ENCODE data around the gene DENND5B. TPM values are rescaled to one million over a fixed set of nuclear protein-coding genes. Genes with fewer than 3 reads are reported as not detected.

DENND5B gene
- total and polyA plus RNA-seq, 12 donors: 5.2 to 60.8 (median 45.3) TPM

- ATAC-seq (no peak), DNase-seq (no peak)
- peaks cover 0 to 3% (median 0%) of the 10 kb centered on the region in 7 donors for H3K27me3 ChIP-seq
- TF ChIP-seq, protein P1, sequence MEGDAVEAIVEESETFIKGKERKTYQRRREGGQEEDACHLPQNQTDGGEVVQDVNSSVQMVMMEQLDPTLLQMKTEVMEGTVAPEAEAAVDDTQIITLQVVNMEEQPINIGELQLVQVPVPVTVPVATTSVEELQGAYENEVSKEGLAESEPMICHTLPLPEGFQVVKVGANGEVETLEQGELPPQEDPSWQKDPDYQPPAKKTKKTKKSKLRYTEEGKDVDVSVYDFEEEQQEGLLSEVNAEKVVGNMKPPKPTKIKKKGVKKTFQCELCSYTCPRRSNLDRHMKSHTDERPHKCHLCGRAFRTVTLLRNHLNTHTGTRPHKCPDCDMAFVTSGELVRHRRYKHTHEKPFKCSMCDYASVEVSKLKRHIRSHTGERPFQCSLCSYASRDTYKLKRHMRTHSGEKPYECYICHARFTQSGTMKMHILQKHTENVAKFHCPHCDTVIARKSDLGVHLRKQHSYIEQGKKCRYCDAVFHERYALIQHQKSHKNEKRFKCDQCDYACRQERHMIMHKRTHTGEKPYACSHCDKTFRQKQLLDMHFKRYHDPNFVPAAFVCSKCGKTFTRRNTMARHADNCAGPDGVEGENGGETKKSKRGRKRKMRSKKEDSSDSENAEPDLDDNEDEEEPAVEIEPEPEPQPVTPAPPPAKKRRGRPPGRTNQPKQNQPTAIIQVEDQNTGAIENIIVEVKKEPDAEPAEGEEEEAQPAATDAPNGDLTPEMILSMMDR (IDR thresholded peaks at IDR 0.05): no peak
- 90% methylated on average over 2 of the region's 2 CpGs for WGBS, 2 donors
- H3K4me1 ChIP-seq: no peaks in the 10 kb centered on the region
- intact Hi-C loops (cut with DNase I): no loop called here
- no peak overlapping the region for H3K4me3 ChIP-seq
- H3K9me3 ChIP-seq: no peaks in the 10 kb centered on the region
- no peaks in the 10 kb centered on the region for H3K36me3 ChIP-seq
- no peak overlapping the region for H3K27ac ChIP-seq
These were observed 227.1 kb downstream of the DENND5B start for GRCh38 chr12:31363831-31364230.

DNA sequence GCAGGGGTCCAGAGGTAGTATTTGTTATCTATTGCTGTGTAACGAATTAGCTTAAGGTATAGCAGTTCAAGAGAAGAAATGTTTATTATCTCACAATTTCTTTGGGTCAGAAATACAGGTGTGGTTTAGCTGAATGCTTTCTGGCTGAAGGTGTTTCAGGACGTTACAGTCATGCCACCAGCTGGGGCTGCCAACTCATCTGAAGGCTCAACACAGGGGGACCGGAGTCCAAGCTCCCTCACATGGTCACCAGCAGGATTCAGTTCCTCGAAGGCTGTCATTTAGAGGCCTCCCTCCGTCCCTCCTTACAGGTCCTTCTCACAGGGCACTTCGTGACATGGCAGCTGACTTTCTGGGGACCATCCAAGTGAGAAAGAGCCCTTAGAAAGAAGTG lies 227.5 kb downstream of the DENND5B start:
- no peaks in the 10 kb centered on the region for H3K9me3 ChIP-seq
- DNase-seq (no peak), ATAC-seq (no peak)
- H3K27me3 ChIP-seq: peaks cover 0 to 3% (median 0%) of the 10 kb centered on the region in 7 donors
- intact Hi-C loops (cut with DNase I): no loop called here
- TF ChIP-seq, protein P1 (IDR thresholded peaks at IDR 0.05): no peak
- H3K4me1 ChIP-seq: no peaks in the 10 kb centered on the region
- WGBS, 2 donors: 58 to 74% methylated on average over 6 of the region's 6 CpGs
- H3K36me3 ChIP-seq: no peaks in the 10 kb centered on the region
- no peak overlapping the region for H3K4me3 ChIP-seq
- H3K27ac ChIP-seq: no peak overlapping the region

DNA sequence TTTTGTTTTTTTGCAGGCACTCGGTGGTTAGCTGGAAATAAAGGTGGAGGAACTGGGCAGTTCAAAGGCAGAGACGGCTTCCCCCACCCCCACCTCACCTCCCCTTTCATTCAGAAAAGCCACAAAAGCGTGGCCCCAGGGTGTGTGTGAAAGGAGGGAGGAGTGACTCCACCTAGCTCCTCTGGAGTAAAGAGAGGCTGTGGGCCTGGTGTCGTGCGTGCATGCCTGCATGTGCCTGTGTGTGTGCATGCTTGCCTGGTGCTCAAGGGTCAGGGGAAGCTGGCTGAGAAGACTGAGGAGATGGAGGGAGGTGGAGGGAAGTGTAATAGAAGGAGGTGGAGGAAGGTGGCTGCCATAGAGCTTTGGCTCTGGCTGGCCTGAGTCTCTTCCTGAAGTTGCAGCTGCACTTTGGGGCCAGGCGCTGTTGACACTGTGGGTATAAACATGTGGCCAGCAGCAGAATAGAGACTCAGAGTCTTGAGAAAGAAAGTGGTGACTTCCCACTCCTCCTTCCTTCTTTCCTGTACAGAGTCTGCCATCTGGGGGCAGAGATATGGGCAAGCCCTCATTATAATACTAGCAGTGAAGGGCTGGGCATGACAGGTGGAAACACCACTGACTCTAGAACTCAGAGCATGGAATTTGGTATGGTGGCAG lies 228.0 kb downstream of the DENND5B start:
- TF ChIP-seq, protein P1 (IDR thresholded peaks at IDR 0.05): no peak
- intact Hi-C loops (cut with DNase I): no loop called here
- H3K9me3 ChIP-seq: no peaks in the 10 kb centered on the region
- H3K27me3 ChIP-seq: peaks cover 0 to 3% (median 0%) of the 10 kb centered on the region in 7 donors
- no peak overlapping the region for H3K27ac ChIP-seq
- no peaks in the 10 kb centered on the region for H3K36me3 ChIP-seq
- H3K4me3 ChIP-seq: no peak overlapping the region
- 58 to 67% methylated on average over 6 of the region's 6 CpGs for WGBS, 2 donors
- no peak for DNase-seq
- ATAC-seq: peak in 5 of 8 donors; percentile 35 to 63 (median 45)
- H3K4me1 ChIP-seq: no peaks in the 10 kb centered on the region

DNA sequence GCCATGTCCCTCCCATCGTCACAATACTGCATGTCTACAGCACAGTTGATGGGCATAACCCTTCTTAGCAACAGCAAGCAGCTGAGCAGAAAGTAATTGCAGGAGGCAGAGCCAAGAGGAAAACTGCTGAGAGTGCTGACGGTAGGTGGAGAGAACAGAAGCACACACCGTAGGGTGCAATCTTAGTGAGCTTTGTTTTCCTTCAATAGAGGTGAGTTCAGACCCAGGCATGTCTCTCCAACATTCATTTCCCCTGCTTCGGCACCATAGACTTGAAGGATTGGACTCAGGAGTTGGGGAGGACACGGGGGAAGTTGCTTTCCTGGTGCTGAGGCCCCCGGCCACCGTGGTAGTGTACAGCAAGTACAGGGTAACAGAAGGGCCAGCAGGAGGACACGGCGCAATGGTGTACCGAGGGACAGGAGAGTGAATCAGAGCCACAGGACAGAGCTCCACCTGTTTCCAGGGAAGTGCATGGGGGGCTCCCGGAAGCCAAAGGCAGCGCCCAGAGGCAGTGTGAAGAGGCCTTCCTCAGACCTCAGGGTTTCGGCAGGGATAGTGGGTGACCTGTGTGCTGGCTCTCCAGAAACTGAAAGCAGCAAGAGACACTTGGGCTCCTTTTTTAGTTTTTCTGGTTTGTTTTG lies 228.7 kb downstream of the DENND5B start:
- Histone ChIP-seq H3K36me3 (no peaks in the 10 kb centered on the region), H3K4me1 (no peaks in the 10 kb centered on the region), H3K4me3 (no peak overlapping the region), H3K27me3 (peaks cover 0 to 3% (median 0%) of the 10 kb centered on the region in 7 donors), H3K27ac (no peak overlapping the region), H3K9me3 (no peaks in the 10 kb centered on the region)
- no peak for DNase-seq
- TF ChIP-seq, protein P1 (IDR thresholded peaks at IDR 0.05): no peak
- intact Hi-C loops (cut with DNase I): no loop called here
- 51 to 53% methylated on average over 13 of the region's 13 CpGs for WGBS, 2 donors
- peak in 1 of 8 donors; percentile 11 for ATAC-seq

All from heart right ventricle (tissue), 16 donors.